PC-9 (cell line): Measurements from ENCODE around the gene SPATS2.

Experiments used
- EZH2 ChIP-seq: fragments of 200-600 bp; sonication (generic); IDR thresholded peaks from 2 replicates; pipeline ENCODE4 v1.8.0; 2017; ENCODE audit warnings: antibody characterized with exemption, low read depth
- TF ChIP-seq, protein P1 (sequence below): fragments of 200-600 bp; sonication (generic); conservative IDR thresholded peaks from 2 replicates; pipeline ENCODE4 v1.6.1; 2017; ENCODE audit warnings: mixed run types, antibody characterized with exemption, mild to moderate bottlenecking, moderate library complexity

- TF ChIP-seq, protein P1, sequence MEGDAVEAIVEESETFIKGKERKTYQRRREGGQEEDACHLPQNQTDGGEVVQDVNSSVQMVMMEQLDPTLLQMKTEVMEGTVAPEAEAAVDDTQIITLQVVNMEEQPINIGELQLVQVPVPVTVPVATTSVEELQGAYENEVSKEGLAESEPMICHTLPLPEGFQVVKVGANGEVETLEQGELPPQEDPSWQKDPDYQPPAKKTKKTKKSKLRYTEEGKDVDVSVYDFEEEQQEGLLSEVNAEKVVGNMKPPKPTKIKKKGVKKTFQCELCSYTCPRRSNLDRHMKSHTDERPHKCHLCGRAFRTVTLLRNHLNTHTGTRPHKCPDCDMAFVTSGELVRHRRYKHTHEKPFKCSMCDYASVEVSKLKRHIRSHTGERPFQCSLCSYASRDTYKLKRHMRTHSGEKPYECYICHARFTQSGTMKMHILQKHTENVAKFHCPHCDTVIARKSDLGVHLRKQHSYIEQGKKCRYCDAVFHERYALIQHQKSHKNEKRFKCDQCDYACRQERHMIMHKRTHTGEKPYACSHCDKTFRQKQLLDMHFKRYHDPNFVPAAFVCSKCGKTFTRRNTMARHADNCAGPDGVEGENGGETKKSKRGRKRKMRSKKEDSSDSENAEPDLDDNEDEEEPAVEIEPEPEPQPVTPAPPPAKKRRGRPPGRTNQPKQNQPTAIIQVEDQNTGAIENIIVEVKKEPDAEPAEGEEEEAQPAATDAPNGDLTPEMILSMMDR: no peak
- TF ChIP-seq EZH2: no peak
Measured at GRCh38 chr12:49456131-49456679, 88.9 kb downstream of the SPATS2 start.
